ENCODE results near the gene MBD5. TPM values are rescaled to one million over a fixed set of nuclear protein-coding genes. Genes with fewer than 3 reads are reported as not detected.

MBD5 gene
- polyA plus RNA-seq, 1 donor (not counting 4 experiments of a cell fraction or from before 2014, with no cell fraction given), result 20.1 TPM

DNA sequence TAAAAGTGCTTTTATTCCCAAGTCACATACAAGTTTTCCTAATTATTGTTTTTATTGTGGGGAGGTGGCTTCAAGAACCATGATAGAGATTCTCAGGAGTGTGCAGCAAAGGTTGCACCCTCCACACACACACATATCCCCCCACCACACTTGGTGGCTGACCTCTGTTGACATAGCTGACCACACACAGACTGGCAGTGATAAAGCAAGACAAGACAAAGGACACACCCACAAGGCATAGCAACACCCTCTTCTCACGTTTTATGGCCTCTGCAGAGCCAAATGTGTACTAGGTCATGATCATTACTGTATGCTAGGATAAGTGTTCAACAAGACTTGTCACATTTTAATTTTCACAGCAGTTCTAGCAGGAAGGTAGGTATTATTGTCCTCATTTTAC lies 480.7 kb downstream of the MBD5 start:
- no peak for FAIRE-seq

DNA sequence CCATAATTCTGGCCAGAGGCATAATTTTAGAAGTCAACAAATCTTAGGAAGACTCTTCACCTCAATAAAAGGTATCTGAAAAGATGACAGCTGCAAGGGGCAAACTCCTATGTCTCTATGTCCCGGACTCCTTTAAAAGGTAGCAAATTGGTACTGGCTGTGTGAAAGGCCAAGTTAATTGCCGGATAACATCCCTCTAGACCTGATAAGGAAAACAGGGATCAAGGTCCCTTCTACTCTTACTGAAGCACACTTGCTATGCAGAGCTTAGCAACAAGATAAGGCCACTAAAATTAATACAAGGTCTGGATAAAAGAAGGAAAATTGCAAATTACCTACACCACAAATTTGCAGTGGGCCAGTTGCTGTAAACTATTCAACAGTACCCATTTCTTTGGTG lies 482.6 kb downstream of the MBD5 start:
- Histone ChIP-seq H4K20me1 (ENCODE audit: control insufficient read depth, extremely low read depth, insufficient read depth, low read length) (no peaks in the 10 kb centered on the region), H3K9ac (ENCODE audit: control insufficient read depth, extremely low read depth, insufficient read depth, low read length) (no peak overlapping the region), H3K79me2 (ENCODE audit: control insufficient read depth, insufficient read depth, low read length) (no peaks in the 10 kb centered on the region), H3K27ac (ENCODE audit: control insufficient read depth, insufficient read depth, low read length) (no peak overlapping the region), H3K4me3 (ENCODE audit: control insufficient read depth in 2 of 3, extremely low read depth in 1 of 3, insufficient read depth in 2 of 3, low read depth in 1 of 3, low read length in 3 of 3) (no peak overlapping the region), H3K9me1 (ENCODE audit: control insufficient read depth, extremely low read depth, insufficient read depth, low read length) (no peaks in the 10 kb centered on the region), H3K36me3 (ENCODE audit: control insufficient read depth in 2 of 2, extremely low read depth in 1 of 2, insufficient read depth in 2 of 2, low read length in 2 of 2) (no peaks in the 10 kb centered on the region), H2AFZ (ENCODE audit: control insufficient read depth, low read length) (no peak overlapping the region), H3K4me2 (ENCODE audit: control insufficient read depth, extremely low read depth, insufficient read depth, low read depth, low read length) (no peak overlapping the region), H3K27me3 (ENCODE audit: control insufficient read depth, extremely low read depth, insufficient read depth, low read length) (no peaks in the 10 kb centered on the region), H3K9me3 (ENCODE audit: control insufficient read depth, low read depth, low read length) (no peaks in the 10 kb centered on the region), H3K4me1 (ENCODE audit: control insufficient read depth, extremely low read depth, insufficient read depth, low read length) (no peaks in the 10 kb centered on the region)
- FAIRE-seq, result no peak
- TF ChIP-seq, protein P1, sequence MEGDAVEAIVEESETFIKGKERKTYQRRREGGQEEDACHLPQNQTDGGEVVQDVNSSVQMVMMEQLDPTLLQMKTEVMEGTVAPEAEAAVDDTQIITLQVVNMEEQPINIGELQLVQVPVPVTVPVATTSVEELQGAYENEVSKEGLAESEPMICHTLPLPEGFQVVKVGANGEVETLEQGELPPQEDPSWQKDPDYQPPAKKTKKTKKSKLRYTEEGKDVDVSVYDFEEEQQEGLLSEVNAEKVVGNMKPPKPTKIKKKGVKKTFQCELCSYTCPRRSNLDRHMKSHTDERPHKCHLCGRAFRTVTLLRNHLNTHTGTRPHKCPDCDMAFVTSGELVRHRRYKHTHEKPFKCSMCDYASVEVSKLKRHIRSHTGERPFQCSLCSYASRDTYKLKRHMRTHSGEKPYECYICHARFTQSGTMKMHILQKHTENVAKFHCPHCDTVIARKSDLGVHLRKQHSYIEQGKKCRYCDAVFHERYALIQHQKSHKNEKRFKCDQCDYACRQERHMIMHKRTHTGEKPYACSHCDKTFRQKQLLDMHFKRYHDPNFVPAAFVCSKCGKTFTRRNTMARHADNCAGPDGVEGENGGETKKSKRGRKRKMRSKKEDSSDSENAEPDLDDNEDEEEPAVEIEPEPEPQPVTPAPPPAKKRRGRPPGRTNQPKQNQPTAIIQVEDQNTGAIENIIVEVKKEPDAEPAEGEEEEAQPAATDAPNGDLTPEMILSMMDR (optimal IDR thresholded peaks at IDR 0.05 in 1 of 3, IDR thresholded peaks at IDR 0.05 in 1 of 3, conservative IDR thresholded peaks at IDR 0.05 in 1 of 3; ENCODE audit: extremely low read depth in 1 of 3, insufficient read depth in 2 of 3, low read length in 3 of 3), result no peak
- no peak for TF ChIP-seq EZH2 (IDR thresholded peaks at IDR 0.05; ENCODE audit: low read length)
- dilution Hi-C loops (cut with MboI; ENCODE audit: extremely low pct_ligation_motif_present, low sequenced_read_pairs), result no loop called here
- no peak for DNase-seq (ENCODE audit: low read depth, low spot score)

More for the DNA sequence above, 480.7 kb downstream of the MBD5 start:
- H3K9me3 ChIP-seq (ENCODE audit: control insufficient read depth, low read depth, low read length), result no peaks in the 10 kb centered on the region
- H4K20me1 ChIP-seq (ENCODE audit: control insufficient read depth, extremely low read depth, insufficient read depth, low read length), result no peaks in the 10 kb centered on the region
- H3K79me2 ChIP-seq (ENCODE audit: control insufficient read depth, insufficient read depth, low read length), result no peaks in the 10 kb centered on the region
- no peaks in the 10 kb centered on the region for H3K27me3 ChIP-seq (ENCODE audit: control insufficient read depth, extremely low read depth, insufficient read depth, low read length)
- H3K4me1 ChIP-seq (ENCODE audit: control insufficient read depth, extremely low read depth, insufficient read depth, low read length), result no peaks in the 10 kb centered on the region
- no peak overlapping the region for H3K27ac ChIP-seq (ENCODE audit: control insufficient read depth, insufficient read depth, low read length)
- no peak for TF ChIP-seq EZH2 (IDR thresholded peaks at IDR 0.05; ENCODE audit: low read length)
- TF ChIP-seq, protein P1 (optimal IDR thresholded peaks at IDR 0.05 in 1 of 3, IDR thresholded peaks at IDR 0.05 in 1 of 3, conservative IDR thresholded peaks at IDR 0.05 in 1 of 3; ENCODE audit: extremely low read depth in 1 of 3, insufficient read depth in 2 of 3, low read length in 3 of 3), result no peak
- H3K36me3 ChIP-seq (ENCODE audit: control insufficient read depth in 2 of 2, extremely low read depth in 1 of 2, insufficient read depth in 2 of 2, low read length in 2 of 2), result no peaks in the 10 kb centered on the region
- no peak overlapping the region for H3K4me2 ChIP-seq (ENCODE audit: control insufficient read depth, extremely low read depth, insufficient read depth, low read depth, low read length)
- no peak for DNase-seq (ENCODE audit: low read depth, low spot score)
- dilution Hi-C loops (cut with MboI; ENCODE audit: extremely low pct_ligation_motif_present, low sequenced_read_pairs), result no loop called here
- H3K9me1 ChIP-seq (ENCODE audit: control insufficient read depth, extremely low read depth, insufficient read depth, low read length), result no peaks in the 10 kb centered on the region
- H2AFZ ChIP-seq (ENCODE audit: control insufficient read depth, low read length), result no peak overlapping the region
- H3K4me3 ChIP-seq (ENCODE audit: control insufficient read depth in 2 of 3, extremely low read depth in 1 of 3, insufficient read depth in 2 of 3, low read depth in 1 of 3, low read length in 3 of 3), result no peak overlapping the region
- H3K9ac ChIP-seq (ENCODE audit: control insufficient read depth, extremely low read depth, insufficient read depth, low read length), result no peak overlapping the region
